GM19438 (cell line): ENCODE results near the gene PHACTR3.

ENCODE experiments used
- ATAC-seq: cut with Tn5 transposase; IDR thresholded peaks from one replicate; pipeline ENCODE4 v1.9.1; 2021; ENCODE audit warnings: low read depth; ENCODE audit not compliant: unreplicated experiment

PHACTR3 gene

DNA sequence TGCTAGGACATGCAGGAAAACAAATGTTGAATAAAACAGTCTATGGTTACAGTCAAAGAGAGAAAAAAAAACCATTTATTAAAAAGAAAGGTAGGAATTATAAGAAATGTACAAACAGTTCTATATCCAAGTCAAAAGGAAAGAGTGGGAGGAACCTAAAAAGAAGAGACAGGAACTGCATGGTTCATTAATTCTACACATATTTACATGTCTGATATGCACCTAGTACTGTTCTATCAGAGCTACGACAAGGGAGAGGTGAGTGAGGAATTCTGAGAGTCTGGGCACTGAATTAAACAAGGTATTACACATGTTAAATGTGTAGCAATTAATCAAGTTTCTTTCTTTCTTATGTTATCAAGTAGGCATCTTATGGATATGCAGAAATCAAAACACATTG is 287.2 kb downstream of the PHACTR3 start:
- ATAC-seq: no peak

DNA sequence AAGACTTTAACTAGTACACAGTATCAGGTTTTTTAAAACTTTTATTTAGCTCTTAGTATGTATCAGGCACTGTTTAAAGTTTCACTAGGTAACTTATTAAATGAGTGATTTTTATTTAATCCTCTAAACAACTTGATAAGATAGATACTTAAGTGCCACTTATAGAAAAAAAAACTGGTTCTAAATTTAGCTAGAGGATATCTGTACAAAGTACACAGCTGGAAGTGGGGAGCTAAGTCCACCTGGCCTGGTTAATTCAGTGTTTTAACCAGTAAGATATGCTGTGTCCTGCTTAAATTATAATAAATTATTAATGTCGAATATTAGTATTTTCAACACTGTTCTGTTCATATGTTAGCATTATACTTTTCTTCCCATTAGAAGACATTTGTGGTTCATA is 291.6 kb downstream of the PHACTR3 start:
- no peak for ATAC-seq
